ENCODE measurements around the gene PFDN6. TPM values are rescaled to one million over a fixed set of nuclear protein-coding genes. Genes with fewer than 3 reads are reported as not detected.

The PFDN6 gene
- total and polyA plus RNA-seq, 2 experiments from 2014 or later = 56.1 to 62.2 TPM

DNA sequence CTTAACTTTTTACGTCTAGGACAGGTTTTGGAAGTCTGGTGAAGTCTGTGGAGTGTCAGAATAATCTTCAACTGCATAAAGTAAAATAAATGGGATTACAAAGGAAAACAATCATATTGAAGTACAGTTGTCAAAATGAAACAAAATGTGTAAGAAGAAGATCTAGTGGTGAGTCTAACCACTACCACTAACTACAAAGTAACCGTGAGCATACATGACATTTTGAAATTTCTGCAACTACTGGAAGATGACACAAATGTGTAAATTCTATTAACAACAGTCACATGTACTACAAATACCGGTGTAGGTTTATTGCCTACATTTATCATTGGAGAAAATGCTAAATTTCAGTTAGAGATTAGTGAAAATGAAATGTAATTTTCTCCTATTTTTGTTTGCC lies 47.4 kb upstream of the PFDN6 start (continued):
- TF ChIP-seq, protein P1, sequence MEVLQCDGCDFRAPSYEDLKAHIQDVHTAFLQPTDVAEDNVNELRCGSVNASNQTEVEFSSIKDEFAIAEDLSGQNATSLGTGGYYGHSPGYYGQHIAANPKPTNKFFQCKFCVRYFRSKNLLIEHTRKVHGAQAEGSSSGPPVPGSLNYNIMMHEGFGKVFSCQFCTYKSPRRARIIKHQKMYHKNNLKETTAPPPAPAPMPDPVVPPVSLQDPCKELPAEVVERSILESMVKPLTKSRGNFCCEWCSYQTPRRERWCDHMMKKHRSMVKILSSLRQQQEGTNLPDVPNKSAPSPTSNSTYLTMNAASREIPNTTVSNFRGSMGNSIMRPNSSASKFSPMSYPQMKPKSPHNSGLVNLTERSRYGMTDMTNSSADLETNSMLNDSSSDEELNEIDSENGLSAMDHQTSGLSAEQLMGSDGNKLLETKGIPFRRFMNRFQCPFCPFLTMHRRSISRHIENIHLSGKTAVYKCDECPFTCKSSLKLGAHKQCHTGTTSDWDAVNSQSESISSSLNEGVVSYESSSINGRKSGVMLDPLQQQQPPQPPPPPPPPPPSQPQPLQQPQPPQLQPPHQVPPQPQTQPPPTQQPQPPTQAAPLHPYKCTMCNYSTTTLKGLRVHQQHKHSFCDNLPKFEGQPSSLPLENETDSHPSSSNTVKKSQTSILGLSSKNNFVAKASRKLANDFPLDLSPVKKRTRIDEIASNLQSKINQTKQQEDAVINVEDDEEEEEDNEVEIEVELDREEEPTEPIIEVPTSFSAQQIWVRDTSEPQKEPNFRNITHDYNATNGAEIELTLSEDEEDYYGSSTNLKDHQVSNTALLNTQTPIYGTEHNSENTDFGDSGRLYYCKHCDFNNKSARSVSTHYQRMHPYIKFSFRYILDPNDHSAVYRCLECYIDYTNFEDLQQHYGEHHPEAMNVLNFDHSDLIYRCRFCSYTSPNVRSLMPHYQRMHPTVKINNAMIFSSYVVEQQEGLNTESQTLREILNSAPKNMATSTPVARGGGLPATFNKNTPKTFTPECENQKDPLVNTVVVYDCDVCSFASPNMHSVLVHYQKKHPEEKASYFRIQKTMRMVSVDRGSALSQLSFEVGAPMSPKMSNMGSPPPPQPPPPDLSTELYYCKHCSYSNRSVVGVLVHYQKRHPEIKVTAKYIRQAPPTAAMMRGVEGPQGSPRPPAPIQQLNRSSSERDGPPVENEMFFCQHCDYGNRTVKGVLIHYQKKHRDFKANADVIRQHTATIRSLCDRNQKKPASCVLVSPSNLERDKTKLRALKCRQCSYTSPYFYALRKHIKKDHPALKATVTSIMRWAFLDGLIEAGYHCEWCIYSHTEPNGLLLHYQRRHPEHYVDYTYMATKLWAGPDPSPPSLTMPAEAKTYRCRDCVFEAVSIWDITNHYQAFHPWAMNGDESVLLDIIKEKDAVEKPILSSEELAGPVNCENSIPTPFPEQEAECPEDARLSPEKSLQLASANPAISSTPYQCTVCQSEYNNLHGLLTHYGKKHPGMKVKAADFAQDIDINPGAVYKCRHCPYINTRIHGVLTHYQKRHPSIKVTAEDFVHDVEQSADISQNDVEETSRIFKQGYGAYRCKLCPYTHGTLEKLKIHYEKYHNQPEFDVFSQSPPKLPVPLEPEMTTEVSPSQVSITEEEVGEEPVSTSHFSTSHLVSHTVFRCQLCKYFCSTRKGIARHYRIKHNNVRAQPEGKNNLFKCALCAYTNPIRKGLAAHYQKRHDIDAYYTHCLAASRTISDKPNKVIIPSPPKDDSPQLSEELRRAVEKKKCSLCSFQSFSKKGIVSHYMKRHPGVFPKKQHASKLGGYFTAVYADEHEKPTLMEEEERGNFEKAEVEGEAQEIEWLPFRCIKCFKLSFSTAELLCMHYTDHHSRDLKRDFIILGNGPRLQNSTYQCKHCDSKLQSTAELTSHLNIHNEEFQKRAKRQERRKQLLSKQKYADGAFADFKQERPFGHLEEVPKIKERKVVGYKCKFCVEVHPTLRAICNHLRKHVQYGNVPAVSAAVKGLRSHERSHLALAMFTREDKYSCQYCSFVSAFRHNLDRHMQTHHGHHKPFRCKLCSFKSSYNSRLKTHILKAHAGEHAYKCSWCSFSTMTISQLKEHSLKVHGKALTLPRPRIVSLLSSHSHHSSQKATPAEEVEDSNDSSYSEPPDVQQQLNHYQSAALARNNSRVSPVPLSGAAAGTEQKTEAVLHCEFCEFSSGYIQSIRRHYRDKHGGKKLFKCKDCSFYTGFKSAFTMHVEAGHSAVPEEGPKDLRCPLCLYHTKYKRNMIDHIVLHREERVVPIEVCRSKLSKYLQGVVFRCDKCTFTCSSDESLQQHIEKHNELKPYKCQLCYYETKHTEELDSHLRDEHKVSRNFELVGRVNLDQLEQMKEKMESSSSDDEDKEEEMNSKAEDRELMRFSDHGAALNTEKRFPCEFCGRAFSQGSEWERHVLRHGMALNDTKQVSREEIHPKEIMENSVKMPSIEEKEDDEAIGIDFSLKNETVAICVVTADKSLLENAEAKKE (CRISPR knock-in tag; IDR thresholded peaks at IDR 0.05) = no peak
- TF ChIP-seq ZNF331 (CRISPR knock-in tag; IDR thresholded peaks at IDR 0.05; ENCODE audit: low read depth) (no peak), EZH2 (IDR thresholded peaks at IDR 0.05; ENCODE audit: low read depth, unreplicated experiment) (no peak), NANOG (IDR thresholded peaks at IDR 0.05; ENCODE audit: borderline replicate concordance) (no peak)
- TF ChIP-seq, protein P2, sequence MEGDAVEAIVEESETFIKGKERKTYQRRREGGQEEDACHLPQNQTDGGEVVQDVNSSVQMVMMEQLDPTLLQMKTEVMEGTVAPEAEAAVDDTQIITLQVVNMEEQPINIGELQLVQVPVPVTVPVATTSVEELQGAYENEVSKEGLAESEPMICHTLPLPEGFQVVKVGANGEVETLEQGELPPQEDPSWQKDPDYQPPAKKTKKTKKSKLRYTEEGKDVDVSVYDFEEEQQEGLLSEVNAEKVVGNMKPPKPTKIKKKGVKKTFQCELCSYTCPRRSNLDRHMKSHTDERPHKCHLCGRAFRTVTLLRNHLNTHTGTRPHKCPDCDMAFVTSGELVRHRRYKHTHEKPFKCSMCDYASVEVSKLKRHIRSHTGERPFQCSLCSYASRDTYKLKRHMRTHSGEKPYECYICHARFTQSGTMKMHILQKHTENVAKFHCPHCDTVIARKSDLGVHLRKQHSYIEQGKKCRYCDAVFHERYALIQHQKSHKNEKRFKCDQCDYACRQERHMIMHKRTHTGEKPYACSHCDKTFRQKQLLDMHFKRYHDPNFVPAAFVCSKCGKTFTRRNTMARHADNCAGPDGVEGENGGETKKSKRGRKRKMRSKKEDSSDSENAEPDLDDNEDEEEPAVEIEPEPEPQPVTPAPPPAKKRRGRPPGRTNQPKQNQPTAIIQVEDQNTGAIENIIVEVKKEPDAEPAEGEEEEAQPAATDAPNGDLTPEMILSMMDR (conservative IDR thresholded peaks at IDR 0.05; ENCODE audit: low read depth in 2 of 2) = no peak

DNA sequence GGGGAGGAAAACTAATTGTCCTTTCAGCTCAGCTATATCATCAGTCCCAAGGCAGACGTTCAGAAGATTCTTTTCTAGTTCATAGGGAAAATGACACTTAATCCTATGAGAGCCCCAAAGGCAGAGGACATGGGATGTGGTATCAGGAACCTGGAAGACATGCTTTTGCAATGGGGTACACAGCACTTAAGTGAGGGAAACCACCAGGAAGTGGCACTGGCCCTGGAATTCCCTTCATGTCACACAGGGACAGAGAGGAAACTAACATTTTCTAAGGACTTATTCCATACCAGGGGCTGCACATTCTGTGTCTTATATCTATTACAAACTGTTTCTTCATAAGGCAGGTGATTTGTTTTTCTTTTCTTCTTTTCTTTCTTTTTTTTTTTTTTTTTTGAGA lies 45.9 kb upstream of the PFDN6 start:
- no peak overlapping the region for H2AFZ ChIP-seq
- Mint-ChIP-seq H3K36me3 (ENCODE audit: low read depth) (no peaks in the 10 kb centered on the region), H3K27me3 (ENCODE audit: insufficient read depth, low read depth, poor library complexity) (peaks cover 11% of the 10 kb centered on the region)

More for the DNA sequence above, 45.9 kb upstream of the PFDN6 start:
- no peaks in the 10 kb centered on the region for H3K9me3 Mint-ChIP-seq
- no peak overlapping the region for H3K4me3 Mint-ChIP-seq
- no peaks in the 10 kb centered on the region for H3K79me2 ChIP-seq (replicated peaks; ENCODE audit: insufficient read depth)
- H3K4me3 ChIP-seq = no peak overlapping the region
- H3K27me3 ChIP-seq (ENCODE audit: insufficient read depth) = peaks cover 56% of the 10 kb centered on the region
- H4K20me1 ChIP-seq (replicated peaks; ENCODE audit: insufficient read depth) = no peaks in the 10 kb centered on the region
- H3F3A ChIP-seq (replicated peaks; ENCODE audit: low read depth) = no peaks in the 10 kb centered on the region
- peaks cover 1% of the 10 kb centered on the region; the same call in 2 of the 3 replicates for H3K4me1 Mint-ChIP-seq
- ATAC-seq (no peak), DNase-seq (ENCODE audit: low spot score) (no peak)
- no peaks in the 10 kb centered on the region for H3K36me3 ChIP-seq (ENCODE audit: insufficient read depth)
- H3K27ac ChIP-seq (ENCODE audit: low read depth) = no peak overlapping the region
- H3K4me1 ChIP-seq (ENCODE audit: insufficient read depth) = peaks cover 4% of the 10 kb centered on the region; the same call in 1 of the 2 replicates
- TF ChIP-seq EZH2phosphoT487 (IDR thresholded peaks at IDR 0.05; ENCODE audit: unreplicated experiment) = no peak
- no peak for TF ChIP-seq JUNB (IDR thresholded peaks at IDR 0.05; ENCODE audit: unreplicated experiment)
- no peak for TF ChIP-seq NANOG (IDR thresholded peaks at IDR 0.05; ENCODE audit: borderline replicate concordance)
- no peak for TF ChIP-seq ZNF331 (CRISPR knock-in tag; IDR thresholded peaks at IDR 0.05; ENCODE audit: low read depth)
- no peaks in the 10 kb centered on the region for H3K9me2 ChIP-seq (ENCODE audit: insufficient read depth)
- H3K27ac Mint-ChIP-seq = no peak overlapping the region
- H3K4me2 ChIP-seq = no peak overlapping the region
